ENCODE data around the gene SLC41A3. TPM values are rescaled to one million over a fixed set of nuclear protein-coding genes. Genes with fewer than 3 reads are reported as not detected.
A peak's percentile ranks its signal among the peaks of the same experiment; 100 is the strongest.

The SLC41A3 gene
- polyA plus RNA-seq, 3 donors, result 77.3 to 81.3 (median 78.5) TPM

DNA sequence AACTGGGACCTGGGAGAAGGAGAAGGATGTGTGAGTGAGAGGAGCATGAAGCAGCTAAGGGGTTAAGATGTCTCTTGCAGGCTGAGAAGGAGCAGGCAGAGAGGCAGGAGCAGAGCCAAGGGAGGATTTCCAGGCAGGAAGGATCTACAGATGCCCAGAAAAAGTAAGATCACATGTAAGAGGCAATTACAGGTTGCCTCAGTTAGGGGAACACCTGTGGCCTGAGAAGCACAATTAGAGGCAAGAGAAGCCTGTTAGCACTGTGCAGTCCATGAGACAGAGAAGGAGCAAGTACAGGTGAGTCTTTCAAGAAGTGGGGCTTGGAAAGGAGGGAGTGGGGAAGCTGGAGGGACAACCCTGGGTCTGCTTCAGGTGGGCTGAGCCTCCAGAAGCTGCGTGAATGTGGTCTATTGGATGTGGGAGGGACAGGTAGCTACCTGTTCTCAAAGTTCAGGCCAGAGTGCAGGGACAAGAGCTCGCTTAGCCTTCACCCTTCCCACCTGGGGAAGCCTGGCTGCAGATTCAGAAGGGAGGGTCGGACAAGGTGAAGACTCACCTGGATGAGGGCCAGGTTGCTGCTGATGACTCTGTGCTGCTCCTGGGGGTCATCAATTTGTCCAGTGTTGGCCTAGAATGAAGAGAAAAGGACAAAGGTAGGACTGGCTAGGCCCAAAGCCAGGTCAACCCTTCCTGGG, 50.7 kb downstream of the SLC41A3 start:
- DNase-seq, result no peak

DNA sequence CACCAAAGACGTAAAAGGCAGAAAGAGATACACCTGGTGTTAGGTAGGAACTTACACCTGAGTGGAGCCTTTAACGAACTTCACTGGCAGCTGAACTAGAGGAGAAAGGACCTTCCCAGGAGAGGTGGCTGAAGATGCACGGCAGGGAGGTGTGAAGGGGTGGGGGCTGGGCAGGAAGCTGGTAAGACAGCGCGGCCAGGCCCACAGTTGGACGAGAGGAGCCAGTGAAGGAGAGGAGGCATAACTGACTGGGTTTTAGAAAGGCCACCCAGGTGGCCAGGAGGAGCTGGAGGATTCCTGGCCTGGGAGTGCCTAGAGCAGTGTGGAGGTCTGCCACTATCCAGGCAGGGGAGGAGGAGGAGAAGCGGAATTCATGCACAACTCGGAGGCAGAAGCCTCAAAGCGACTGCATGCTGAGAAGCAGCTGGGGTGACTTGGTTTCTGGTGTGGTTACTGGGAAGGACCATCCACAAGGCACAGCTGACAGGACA, 51.9 kb downstream of the SLC41A3 start:
- DNase-seq, result no peak

DNA sequence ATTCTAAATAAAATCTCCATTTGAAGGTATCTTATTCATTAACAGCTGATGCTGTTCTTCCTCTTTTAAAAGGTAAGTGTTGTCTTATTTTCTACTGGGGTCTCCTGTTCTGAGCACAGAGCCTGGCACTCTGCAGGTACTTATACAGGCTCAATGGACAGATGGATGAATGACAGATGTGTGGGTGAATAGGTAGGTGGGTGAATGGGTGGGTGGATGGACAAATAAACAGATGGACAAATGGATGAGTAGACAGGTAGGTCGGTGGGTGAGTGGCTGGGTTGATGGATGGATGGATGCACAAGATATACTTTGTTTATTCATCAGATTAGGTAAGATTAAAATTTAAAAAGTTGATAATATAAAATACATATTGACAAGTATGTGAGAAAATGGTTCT, 53.5 kb downstream of the SLC41A3 start:
- DNase-seq, result no peak

DNA sequence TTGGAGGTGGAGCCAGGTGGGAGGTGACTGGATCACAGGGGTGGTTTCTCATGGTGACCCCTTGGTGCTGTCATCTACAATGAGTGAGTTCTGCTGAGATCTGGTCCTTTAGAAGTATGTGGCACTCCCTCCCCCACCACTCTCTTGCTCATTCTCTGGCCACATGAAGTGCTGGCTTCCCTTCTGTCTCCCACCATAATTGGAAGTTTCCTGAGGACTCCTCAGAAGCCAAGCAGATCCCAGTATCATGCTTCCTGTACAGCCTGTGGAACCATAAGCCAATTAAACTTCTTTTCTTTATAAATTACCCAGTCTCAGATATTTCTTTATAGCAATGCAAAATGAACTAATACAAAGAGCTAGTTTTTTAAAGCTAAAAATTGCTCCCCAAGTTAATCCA, 54.7 kb downstream of the SLC41A3 start:
- DNase-seq, result no peak

DNA sequence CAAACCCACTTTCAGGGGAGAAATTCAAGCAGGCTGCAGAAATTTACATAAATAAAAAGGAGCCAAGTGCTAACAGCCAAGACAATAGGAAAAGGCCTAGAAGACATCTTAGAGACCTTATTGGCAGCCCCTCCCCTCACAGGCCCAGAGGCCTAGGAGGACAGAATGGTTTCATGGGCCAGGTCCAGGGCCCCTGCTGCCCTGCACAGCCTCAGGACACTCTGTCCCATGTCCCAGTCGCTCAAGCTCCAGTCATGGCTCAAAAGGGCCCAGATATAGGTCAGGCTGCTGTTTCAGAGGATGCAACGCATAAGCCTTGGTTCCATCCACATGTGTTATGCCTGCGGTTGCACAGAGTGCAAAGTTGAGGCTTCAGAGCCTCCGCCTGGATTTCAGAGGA, 55.8 kb downstream of the SLC41A3 start:
- DNase-seq, result no peak

DNA sequence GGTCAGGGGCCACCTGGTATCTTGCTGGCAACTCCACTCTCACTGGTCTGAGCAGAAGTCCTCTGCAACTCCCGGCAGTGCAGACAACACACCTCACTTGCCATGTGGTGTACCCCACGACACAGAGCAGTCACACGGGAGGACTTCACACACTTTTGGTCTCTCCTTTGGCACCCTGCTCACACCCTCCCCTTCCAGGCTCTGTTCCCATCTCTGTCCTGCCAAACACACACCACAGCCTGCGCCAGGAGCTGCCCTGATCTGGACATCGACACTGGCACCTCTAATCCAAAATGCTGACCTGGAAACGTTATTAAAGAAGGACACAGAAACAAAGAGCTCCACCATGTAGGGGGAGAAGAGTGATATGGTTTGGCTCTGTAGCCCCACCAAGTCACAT, 57.2 kb downstream of the SLC41A3 start:
- DNase-seq, result no peak

DNA sequence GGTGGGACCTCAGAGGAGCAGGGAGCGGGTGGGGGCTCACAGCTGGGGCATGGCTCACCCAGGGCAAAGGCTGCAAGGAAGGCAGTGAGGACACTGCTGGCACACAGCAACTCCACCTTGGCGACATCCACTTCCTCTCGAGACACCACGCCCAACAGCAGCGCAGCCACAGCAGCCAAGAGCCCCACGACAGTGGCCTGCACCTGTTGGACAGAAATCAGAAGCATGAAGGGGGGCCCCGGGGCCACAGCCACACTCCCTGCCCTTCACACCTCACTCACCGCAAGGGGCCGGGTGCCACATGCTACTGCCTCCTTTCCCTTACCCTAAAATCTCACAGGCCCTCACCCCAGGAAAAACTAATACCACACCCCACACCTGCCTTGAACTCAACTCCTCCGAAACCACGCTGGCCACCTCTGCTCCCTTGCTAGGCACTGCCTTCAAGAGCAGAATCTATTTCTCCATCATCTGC, 57.6 kb downstream of the SLC41A3 start:
- DNase-seq, result no peak

DNA sequence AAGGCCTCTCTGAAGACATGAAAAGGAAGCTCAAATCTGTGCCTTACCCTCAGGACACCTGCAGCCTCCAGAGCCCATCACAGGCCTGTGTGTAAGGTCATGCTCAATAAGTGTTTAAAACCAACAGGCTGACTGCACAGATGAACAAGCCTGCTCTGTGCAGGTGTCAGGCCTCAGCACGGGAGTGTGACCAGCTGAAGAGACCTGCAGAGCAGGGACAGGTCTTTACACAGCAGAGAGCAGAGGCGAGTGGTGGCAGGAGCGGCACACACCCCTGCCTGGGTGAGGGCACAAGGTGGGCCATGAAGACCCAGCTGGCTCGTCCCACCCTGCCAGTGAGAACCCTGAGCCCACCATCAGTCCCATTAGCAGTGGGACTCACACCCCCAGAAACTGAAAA, 58.1 kb downstream of the SLC41A3 start:
- DNase-seq, result no peak

DNA sequence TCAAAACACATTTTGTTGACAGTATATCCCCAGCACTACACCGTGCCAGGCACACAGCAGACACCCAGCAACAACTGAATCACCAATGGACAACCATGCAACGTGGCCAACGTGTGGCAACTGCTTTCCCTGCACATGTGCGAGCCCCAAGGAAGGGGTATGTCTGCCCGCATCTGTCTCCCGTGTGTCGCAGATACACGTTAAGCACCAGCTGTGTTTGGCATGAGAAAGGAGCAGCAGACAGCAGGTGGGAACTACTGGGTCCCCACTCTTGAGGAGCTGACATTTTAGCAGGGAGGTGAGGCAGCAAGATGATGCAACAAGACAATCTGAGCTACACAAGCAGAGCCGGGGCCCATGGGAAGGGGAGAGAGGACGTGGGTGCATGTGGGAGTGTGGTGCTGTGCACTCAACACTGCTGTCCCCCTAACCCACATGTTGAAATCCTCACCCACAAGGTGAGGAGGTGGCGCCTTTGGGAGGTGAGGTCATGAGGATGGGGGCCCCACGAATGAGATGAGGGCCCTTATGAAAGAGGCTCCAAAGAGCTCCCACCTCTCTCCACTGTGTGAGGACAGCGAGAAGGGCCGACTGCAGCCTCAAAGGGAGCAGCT, 58.7 kb downstream of the SLC41A3 start:
- no peak for DNase-seq

DNA sequence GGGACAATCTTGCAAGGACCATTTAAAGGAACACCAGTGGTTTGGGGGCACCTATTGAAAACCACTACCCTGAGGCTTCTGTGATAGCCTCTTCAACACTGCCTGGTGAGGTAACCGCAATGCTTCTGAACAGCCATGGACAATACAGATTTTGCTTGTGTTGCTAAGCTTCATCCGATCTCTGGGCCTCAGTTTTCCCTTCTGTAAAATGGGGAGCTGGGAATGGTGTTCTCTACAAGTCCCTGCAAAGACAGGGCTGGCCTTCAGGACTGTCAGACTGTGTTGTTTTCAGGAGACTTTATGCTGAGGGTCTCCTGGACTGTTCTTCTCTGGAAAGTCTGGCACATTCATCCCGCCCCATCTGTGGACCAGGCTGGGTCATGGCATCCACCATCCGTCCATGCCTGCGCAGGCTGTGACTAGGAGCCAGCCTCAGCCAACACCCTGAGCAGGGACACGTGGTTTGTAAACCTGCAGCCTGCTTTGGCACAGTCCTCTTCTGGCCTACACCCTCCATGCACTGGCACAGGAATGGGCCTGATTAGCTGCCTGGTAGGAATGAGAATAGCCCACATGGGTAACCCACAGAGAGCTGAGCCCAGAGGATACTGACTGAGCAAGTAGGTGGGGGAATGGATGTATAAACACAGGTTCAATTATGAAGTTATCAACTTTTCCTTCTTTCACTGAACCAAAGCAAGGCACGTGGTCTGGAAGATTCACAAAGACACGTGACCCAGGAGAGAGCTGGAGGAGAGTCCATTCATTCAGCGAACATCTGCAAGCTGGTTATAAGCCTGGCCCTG, 59.7 kb downstream of the SLC41A3 start:
- DNase-seq, result no peak

DNA sequence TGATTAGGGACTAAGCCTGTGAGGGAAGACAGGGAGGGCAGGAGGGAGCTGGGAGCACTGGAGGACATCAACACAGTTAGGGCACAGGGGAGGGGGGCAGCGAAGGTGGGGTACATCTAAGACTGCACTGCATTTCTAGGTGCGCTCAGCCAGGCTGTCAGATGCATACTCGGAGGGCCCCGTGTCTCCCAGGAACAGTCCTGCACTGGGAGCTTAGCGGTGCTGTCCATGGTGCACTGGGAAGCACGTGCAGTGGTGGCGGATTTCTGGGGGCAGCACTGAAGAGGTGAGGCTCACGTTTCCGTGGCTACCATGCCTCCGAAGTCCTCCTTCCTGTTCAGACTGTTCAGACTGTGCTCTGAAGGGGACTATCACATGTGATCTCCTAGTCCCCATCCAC, 60.5 kb downstream of the SLC41A3 start:
- DNase-seq, result peak; percentile 1

DNA sequence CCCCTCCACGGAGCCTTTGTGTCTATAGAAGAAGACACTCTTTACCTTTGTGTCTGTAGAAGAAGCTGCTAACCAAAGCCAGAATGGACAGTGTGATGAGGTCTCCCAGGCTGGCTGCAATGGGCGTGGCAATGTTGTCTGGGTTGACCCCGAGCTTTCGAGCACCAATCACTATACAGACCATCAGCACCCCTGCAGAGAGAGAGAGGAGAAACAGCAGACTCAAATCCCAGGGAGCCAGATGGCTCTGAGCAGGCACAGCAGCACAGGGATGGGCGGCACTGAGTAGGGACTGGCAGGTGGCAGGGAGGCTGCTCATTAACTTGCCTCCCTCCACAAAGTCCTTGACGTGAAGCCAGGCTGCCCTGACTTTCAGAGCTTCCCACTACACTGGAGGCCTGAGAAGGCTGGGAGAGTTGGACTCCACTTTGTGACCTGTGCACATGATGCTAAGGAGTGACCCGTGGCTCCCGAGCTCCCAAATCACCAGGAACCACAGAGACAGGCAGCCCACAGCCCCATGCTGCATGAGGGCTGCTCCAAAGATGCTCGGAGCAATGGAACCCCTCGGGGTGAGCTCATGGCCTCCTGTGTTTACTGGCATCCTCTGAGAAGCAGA, 61.1 kb downstream of the SLC41A3 start:
- DNase-seq, result no peak

DNA sequence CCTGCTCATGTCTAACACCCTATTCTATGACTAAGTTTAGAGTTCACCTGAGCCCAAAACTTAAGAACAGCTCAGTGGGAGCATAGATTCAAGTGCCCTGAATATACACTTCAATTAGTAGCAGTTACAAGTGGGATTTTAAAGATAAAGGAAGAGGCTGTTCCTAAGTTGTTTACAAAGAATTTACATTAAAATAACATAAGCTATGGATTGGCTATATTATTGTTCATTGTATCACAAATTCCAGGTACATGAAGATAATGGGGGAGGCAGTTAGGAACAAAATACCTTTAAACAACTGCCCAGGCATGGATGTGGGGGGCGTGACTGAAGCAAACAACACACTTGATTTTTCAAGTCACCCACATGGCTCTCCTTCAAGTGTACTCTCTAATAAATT, 62.2 kb downstream of the SLC41A3 start:
- peak; percentile 3 for DNase-seq

DNA sequence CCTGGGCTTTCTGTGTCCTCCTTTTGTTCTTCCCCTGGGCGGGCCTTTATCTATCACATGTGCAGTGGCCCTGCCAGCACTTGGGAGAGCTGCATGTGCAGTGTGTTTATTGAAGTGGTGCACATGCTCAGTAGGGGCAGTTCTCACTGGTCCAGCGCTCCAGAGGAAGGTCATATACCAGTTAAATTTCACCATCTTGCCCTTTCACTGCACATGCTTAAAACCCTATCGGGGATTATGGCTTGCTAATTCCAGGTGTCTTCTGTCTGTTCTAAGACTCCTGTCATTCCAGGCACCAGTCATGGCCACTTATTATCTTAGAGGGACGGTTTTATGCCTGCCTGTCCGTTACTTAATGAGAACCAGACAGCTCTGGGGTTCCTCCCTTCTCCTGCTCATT, 62.7 kb downstream of the SLC41A3 start:
- peak; percentile 62 for DNase-seq

DNA sequence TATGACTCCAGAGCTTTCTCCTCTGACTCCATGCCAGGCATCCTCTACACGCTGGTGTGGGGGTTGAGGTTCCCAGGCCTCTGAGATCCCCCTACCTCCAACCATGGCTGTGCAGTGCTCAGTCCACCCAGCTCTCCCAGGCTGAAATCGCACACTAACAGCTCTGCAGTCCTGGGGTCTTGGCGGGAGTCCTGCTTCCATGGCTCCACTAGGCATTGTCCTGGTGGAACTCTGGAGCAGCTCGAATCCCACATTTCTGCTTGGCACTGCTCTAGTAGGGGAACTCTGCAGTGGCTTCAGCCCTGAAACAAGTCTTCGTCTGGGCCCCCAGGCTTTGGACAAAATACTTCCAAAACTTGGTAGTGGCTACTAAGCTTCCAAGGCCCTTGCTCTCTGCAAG, 64.2 kb downstream of the SLC41A3 start:
- DNase-seq, result no peak

DNA sequence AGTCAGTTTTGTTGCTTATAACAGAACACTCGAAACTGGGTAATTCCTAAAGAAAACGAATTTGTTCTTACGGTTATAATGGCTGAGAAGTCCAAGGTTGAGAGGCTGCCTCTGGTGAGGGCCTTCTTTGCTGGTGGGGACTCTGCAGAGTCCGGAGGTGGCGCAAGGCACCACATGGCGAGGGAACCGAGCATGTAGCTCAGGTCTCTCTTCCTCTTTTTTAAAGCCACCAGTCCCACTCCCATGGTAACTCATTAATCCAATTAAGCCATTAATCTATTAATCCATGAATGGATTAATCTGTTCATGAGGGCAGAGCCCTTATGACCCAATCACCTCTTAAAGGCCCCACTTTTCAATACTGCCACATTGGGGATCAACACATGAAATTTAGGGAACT, 64.9 kb downstream of the SLC41A3 start:
- no peak for DNase-seq

DNA sequence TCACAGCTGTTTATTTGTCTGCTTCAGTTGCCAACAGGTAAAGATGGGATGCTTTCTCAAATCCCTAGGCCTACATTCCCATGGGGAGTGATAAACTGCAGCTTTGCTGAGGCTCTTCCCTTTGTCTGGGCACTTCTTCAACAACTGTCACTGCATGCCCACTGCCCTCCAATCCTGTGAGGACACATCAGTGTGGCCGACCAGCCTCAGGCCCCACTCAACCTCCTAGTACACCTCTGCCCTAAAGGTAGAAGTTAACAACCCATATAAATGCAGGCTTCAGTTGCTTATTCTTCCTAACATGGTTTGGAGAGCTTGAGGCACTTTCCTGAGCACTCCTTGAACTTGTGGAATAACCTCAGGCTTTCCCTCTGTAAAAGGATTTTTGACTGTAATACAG, 65.4 kb downstream of the SLC41A3 start:
- no peak for DNase-seq

DNA sequence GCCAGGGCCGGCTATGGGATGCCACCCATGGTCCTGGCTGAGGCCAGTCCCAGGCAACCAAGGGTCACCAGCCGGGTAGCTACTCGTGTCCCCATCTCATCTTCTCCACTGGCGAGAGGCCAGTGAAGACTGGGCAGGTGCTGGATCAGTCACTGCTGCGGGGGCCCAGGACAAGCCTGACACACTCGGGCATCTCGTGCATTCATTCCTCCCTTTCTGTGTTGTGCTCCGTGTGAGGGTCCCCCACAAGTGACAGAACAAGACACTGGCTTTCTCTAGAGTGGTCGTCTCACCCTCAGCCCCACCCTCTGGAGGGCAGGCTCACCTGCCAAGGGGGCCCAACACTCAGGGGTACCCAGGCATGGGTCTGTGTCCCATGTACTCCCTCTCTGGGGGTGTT, 66.6 kb downstream of the SLC41A3 start:
- DNase-seq, result no peak

DNA sequence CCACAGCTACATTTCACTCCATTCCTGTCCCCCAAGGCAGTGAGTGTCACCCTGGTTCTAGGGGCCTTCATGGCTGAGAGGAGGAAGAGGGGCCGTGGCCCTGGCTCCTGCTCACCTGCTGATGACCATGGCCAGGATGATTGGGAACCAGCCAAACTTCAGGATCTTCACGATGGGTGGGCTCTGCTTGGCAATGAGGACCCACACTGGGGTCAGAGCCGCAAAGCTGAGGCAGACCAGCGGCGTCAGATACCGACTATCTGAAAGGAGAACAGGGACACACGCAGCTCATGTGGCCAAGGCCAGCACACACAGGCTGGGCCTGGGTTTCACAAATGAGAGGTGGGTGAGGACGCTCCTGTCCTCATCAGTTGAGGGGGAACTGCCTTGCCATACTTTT, 67.3 kb downstream of the SLC41A3 start:
- DNase-seq, result no peak

DNA sequence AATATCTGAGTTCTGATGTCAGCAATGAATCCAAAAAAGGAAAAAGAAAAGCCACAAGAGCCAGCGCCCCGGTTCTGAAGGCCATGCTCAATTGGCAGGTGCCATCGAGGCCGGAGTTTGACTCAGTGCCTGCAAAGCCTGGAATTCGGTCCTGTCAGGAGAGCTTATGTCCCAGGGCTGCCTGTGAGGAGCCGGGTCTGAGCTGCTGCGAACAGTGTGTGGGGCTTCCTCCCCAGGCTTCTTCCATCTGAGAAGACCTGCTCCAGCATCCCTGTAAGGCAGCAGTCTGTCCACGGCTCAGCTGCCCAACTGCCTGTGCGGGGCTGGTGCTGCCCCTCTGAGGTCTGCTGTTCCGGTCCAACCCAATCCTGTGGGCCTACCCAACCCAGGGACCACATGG, 68.8 kb downstream of the SLC41A3 start:
- no peak for DNase-seq

DNA sequence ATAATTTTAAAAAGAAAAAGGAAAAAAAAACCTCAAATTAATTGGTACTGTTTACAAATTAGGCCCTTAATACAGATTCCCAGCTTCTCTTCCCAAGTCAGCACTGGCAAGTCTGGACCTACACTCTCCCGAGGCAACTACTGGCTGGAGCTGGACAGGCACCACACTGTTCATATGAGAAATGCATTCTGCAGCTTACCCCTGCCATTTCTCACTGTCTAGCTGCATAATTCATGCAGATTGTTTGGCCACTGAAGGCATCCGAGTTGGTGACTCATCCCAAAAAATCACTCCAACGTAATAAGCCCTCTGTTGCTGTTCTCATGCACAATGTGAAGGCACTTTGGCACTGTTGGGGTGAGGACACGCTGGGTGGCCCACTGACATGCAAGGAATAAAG, 69.7 kb downstream of the SLC41A3 start:
- no peak for DNase-seq

DNA sequence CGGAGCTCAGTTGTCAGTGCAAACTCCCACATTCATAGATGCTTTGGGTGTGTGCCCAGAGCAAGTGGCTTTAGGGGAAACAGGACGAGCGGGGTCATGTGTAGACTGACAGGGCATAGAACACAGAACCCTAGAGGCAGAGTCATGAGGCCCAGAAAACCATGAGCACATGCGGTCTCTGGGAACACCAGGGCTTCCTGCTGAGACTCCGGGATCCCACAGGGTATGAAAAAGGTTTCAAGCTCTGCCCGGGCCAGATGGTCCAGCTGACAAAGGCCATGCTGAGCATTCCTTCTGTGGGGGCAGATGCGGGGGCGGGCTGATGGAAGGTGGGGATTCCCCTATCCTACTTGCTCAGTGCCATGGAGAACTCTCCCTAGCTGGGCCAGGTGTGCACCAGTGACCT, 70.2 kb downstream of the SLC41A3 start:
- DNase-seq, result no peak

DNA sequence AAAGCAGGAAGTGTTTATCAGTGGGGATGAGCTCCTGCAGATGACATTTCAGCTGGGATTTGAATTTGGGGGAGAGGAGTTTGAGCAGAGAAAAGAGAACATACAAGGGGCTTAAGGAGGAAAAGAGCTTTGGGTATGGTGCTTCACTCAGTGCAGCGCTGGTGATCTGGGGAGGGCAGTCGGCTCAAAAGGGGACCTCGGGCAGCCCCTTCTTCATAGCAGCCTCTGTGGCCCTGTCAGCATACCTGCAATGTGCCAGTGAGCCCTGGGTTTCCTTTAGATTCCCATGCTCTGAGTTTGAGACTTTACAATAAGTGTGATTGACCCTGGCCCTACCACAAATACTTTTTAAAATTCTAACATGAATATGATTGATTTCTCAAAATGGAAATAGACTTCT, 74.7 kb downstream of the SLC41A3 start:
- DNase-seq, result no peak

Measured in renal pelvis (tissue), 4 donors.